ENCODE results near the gene APOL6. TPM values are rescaled to one million over a fixed set of nuclear protein-coding genes. Genes with fewer than 3 reads are reported as not detected.

Gene APOL6
- total RNA-seq, 2 donors from 2014 or later, result 8.7 to 14.6 TPM

GRCh38 chr22:35686298-35686697, 38.1 kb downstream of the APOL6 start:
- no peaks in the 10 kb centered on the region for H3K27me3 ChIP-seq (replicated peaks; ENCODE audit: insufficient read depth)
- TF ChIP-seq POLR2AphosphoS5 (IDR thresholded peaks at IDR 0.05) (no peak), CTCF (IDR thresholded peaks at IDR 0.05) (no peak), POLR2A (IDR thresholded peaks at IDR 0.05) (no peak)
- no peak for DNase-seq (ENCODE audit: low spot score)
- H3K36me3 ChIP-seq, result no peaks in the 10 kb centered on the region
- no peak overlapping the region for H3K27ac ChIP-seq
- H3K4me3 ChIP-seq, result no peak overlapping the region
- H3K4me1 ChIP-seq (replicated peaks), result no peaks in the 10 kb centered on the region
- WGBS, result 77% methylated on average over 4 of the region's 4 CpGs
- no peaks in the 10 kb centered on the region for H3K9me3 ChIP-seq
- intact Hi-C loops (cut with DNase I), result no loop called here

- Histone ChIP-seq H3K4me1 (replicated peaks) (no peaks in the 10 kb centered on the region), H3K36me3 (no peaks in the 10 kb centered on the region), H3K9me3 (no peaks in the 10 kb centered on the region), H3K27me3 (replicated peaks; ENCODE audit: insufficient read depth) (no peaks in the 10 kb centered on the region), H3K27ac (no peak overlapping the region), H3K4me3 (no peak overlapping the region)
- no peak for TF ChIP-seq POLR2A (IDR thresholded peaks at IDR 0.05)
- TF ChIP-seq POLR2AphosphoS5 (IDR thresholded peaks at IDR 0.05), result no peak
- no peak for TF ChIP-seq CTCF (IDR thresholded peaks at IDR 0.05)
- WGBS, result 77% methylated on average over 6 of the region's 6 CpGs
- intact Hi-C loops (cut with DNase I), result no loop called here
- no peak for DNase-seq (ENCODE audit: low spot score)
Measured at GRCh38 chr22:35687461-35687860, 39.2 kb downstream of the APOL6 start.

GRCh38 chr22:35688913-35689675, 40.8 kb downstream of the APOL6 start:
- intact Hi-C loops (cut with DNase I), result no loop called here
- WGBS, result 85% methylated on average over 10 of the region's 10 CpGs

GRCh38 chr22:35690001-35690400, 41.8 kb downstream of the APOL6 start:
- Histone ChIP-seq H3K4me3 (no peak overlapping the region), H3K9me3 (no peaks in the 10 kb centered on the region), H3K4me1 (replicated peaks) (no peaks in the 10 kb centered on the region), H3K36me3 (no peaks in the 10 kb centered on the region), H3K27ac (no peak overlapping the region), H3K27me3 (replicated peaks; ENCODE audit: insufficient read depth) (no peaks in the 10 kb centered on the region)
- DNase-seq (ENCODE audit: low spot score), result no peak
- WGBS, result 26% methylated on average over 1 of the region's 1 CpG
- intact Hi-C loops (cut with DNase I), result no loop called here
- TF ChIP-seq POLR2AphosphoS5 (IDR thresholded peaks at IDR 0.05), result no peak
- TF ChIP-seq POLR2A (IDR thresholded peaks at IDR 0.05), result no peak
- TF ChIP-seq CTCF (IDR thresholded peaks at IDR 0.05), result no peak

More at GRCh38 chr22:35688913-35689675, 40.8 kb downstream of the APOL6 start:
- H3K9me3 ChIP-seq, result no peaks in the 10 kb centered on the region
- no peaks in the 10 kb centered on the region for H3K4me1 ChIP-seq (replicated peaks)
- no peak for DNase-seq (ENCODE audit: low spot score)
- no peaks in the 10 kb centered on the region for H3K36me3 ChIP-seq
- no peak overlapping the region for H3K27ac ChIP-seq
- no peak overlapping the region for H3K4me3 ChIP-seq
- no peaks in the 10 kb centered on the region for H3K27me3 ChIP-seq (replicated peaks; ENCODE audit: insufficient read depth)
- no peak for TF ChIP-seq POLR2AphosphoS5 (IDR thresholded peaks at IDR 0.05)
- no peak for TF ChIP-seq POLR2A (IDR thresholded peaks at IDR 0.05)
- TF ChIP-seq CTCF (IDR thresholded peaks at IDR 0.05), result no peak

GRCh38 chr22:35695202-35695601, 47.0 kb downstream of the APOL6 start:
- H3K4me3 ChIP-seq, result no peak overlapping the region
- TF ChIP-seq POLR2AphosphoS5 (IDR thresholded peaks at IDR 0.05), result no peak
- no peak for TF ChIP-seq POLR2A (IDR thresholded peaks at IDR 0.05)
- TF ChIP-seq CTCF (IDR thresholded peaks at IDR 0.05), result no peak
- H3K9me3 ChIP-seq, result no peaks in the 10 kb centered on the region
- H3K36me3 ChIP-seq, result no peaks in the 10 kb centered on the region
- no peak overlapping the region for H3K27ac ChIP-seq
- H3K27me3 ChIP-seq (replicated peaks; ENCODE audit: insufficient read depth), result no peaks in the 10 kb centered on the region
- DNase-seq (ENCODE audit: low spot score), result no peak
- H3K4me1 ChIP-seq (replicated peaks), result no peaks in the 10 kb centered on the region
- intact Hi-C loops (cut with DNase I), result no loop called here
- WGBS, result 87% methylated on average over 13 of the region's 13 CpGs

All from prostate gland (tissue), 2 donors.